ENCODE measurements around the gene SH3RF1.

SH3RF1 gene

DNA sequence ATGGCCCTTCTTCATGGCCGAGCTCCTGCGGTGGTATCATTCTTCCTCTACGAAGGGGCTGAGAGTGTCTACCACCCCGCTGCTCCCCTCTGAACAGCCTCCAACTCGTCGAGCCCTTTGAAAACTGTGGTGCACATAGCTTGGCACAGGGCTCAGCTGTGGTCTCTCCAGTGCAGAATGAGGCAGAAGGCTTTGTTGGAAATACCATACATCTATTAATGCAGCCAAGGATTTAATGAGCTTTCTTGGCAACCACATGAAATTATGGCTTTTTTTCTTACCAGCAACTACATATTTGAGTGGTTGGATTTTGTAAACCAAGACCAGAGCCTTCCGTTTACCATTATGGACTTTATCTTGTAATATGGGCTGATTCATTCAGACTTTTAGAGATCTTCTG is 199.0 kb downstream of the SH3RF1 start:
- no peaks in the 10 kb centered on the region for H3K79me2 ChIP-seq (ENCODE audit: insufficient read depth, low read depth)

DNA sequence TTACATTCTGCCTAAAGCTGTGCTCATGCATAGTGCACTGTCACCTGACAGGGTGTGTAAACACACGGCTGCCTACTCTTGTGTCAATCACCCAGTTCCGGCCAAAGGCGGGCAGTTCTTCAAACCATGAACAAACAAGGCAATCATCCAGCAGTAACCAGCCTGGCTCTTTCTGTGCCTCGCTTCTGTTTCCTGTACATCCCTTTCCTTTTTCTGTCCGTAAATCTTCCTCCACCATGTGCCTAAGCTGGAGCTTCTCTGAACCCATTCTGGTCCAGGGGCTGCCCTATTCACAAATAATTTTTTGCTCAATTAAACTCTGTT is 199.9 kb downstream of the SH3RF1 start:
- Histone ChIP-seq H3K4me1 (ENCODE audit: low read depth, poor library complexity, severe bottlenecking) (no peaks in the 10 kb centered on the region), H3K4me3 (IDR thresholded peaks at IDR 0.05; ENCODE audit: insufficient read depth, low read depth, low read length) (no peak overlapping the region), H3K4me2 (no peak overlapping the region), H3K9ac (no peak overlapping the region), H3K36me3 (ENCODE audit: insufficient read depth) (no peaks in the 10 kb centered on the region), H3K27me3 (ENCODE audit: insufficient read depth, low read depth) (no peaks in the 10 kb centered on the region), H3K27ac (no peak overlapping the region), H2AFZ (ENCODE audit: low read depth) (no peak overlapping the region), H4K20me1 (ENCODE audit: insufficient read depth) (no peaks in the 10 kb centered on the region), H3K79me2 (ENCODE audit: insufficient read depth, low read depth) (no peaks in the 10 kb centered on the region)
- TF ChIP-seq, protein P1, sequence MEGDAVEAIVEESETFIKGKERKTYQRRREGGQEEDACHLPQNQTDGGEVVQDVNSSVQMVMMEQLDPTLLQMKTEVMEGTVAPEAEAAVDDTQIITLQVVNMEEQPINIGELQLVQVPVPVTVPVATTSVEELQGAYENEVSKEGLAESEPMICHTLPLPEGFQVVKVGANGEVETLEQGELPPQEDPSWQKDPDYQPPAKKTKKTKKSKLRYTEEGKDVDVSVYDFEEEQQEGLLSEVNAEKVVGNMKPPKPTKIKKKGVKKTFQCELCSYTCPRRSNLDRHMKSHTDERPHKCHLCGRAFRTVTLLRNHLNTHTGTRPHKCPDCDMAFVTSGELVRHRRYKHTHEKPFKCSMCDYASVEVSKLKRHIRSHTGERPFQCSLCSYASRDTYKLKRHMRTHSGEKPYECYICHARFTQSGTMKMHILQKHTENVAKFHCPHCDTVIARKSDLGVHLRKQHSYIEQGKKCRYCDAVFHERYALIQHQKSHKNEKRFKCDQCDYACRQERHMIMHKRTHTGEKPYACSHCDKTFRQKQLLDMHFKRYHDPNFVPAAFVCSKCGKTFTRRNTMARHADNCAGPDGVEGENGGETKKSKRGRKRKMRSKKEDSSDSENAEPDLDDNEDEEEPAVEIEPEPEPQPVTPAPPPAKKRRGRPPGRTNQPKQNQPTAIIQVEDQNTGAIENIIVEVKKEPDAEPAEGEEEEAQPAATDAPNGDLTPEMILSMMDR (conservative IDR thresholded peaks at IDR 0.05; ENCODE audit: low read depth, low read length), result no peak

More for the DNA sequence above, 199.0 kb downstream of the SH3RF1 start:
- no peaks in the 10 kb centered on the region for H3K4me1 ChIP-seq (ENCODE audit: low read depth, poor library complexity, severe bottlenecking)
- no peak overlapping the region for H3K4me3 ChIP-seq (IDR thresholded peaks at IDR 0.05; ENCODE audit: insufficient read depth, low read depth, low read length)
- H2AFZ ChIP-seq (ENCODE audit: low read depth), result no peak overlapping the region
- H3K36me3 ChIP-seq (ENCODE audit: insufficient read depth), result no peaks in the 10 kb centered on the region
- H4K20me1 ChIP-seq (ENCODE audit: insufficient read depth), result no peaks in the 10 kb centered on the region
- no peak overlapping the region for H3K4me2 ChIP-seq
- no peak overlapping the region for H3K27ac ChIP-seq
- TF ChIP-seq, protein P1 (conservative IDR thresholded peaks at IDR 0.05; ENCODE audit: low read depth, low read length), result no peak
- no peaks in the 10 kb centered on the region for H3K27me3 ChIP-seq (ENCODE audit: insufficient read depth, low read depth)
- H3K9ac ChIP-seq, result no peak overlapping the region

GRCh38 chr4:169070071-169070894 is 200.5 kb downstream of the SH3RF1 start:
- TF ChIP-seq, protein P1 (conservative IDR thresholded peaks at IDR 0.05; ENCODE audit: low read depth, low read length), result no peak
- Histone ChIP-seq H3K27me3 (ENCODE audit: insufficient read depth, low read depth) (no peaks in the 10 kb centered on the region), H3K4me1 (ENCODE audit: low read depth, poor library complexity, severe bottlenecking) (no peaks in the 10 kb centered on the region), H2AFZ (ENCODE audit: low read depth) (no peak overlapping the region), H3K4me3 (IDR thresholded peaks at IDR 0.05; ENCODE audit: insufficient read depth, low read depth, low read length) (no peak overlapping the region), H3K36me3 (ENCODE audit: insufficient read depth) (no peaks in the 10 kb centered on the region), H3K79me2 (ENCODE audit: insufficient read depth, low read depth) (no peaks in the 10 kb centered on the region), H4K20me1 (ENCODE audit: insufficient read depth) (no peaks in the 10 kb centered on the region), H3K9ac (no peak overlapping the region), H3K4me2 (no peak overlapping the region), H3K27ac (no peak overlapping the region)

- Histone ChIP-seq H3K36me3 (ENCODE audit: insufficient read depth) (no peaks in the 10 kb centered on the region), H3K4me1 (ENCODE audit: low read depth, poor library complexity, severe bottlenecking) (no peaks in the 10 kb centered on the region), H3K4me3 (IDR thresholded peaks at IDR 0.05; ENCODE audit: insufficient read depth, low read depth, low read length) (no peak overlapping the region), H3K9ac (no peak overlapping the region), H3K27ac (no peak overlapping the region), H3K79me2 (ENCODE audit: insufficient read depth, low read depth) (no peaks in the 10 kb centered on the region), H3K4me2 (no peak overlapping the region), H3K27me3 (ENCODE audit: insufficient read depth, low read depth) (no peaks in the 10 kb centered on the region), H4K20me1 (ENCODE audit: insufficient read depth) (no peaks in the 10 kb centered on the region), H2AFZ (ENCODE audit: low read depth) (no peak overlapping the region)
- TF ChIP-seq, protein P1 (conservative IDR thresholded peaks at IDR 0.05; ENCODE audit: low read depth, low read length), result no peak
Observed at GRCh38 chr4:169068423-169068822, 202.3 kb downstream of the SH3RF1 start.
